ENCODE results near the gene APOL5.

GRCh38 chr22:35685731-35686130 lies 31.9 kb upstream of the APOL5 start:
- TF ChIP-seq CTCF (IDR thresholded peaks at IDR 0.05; ENCODE audit: low read depth, low read length) = no peak
- TF ChIP-seq MAX (IDR thresholded peaks at IDR 0.05; ENCODE audit: low read depth, low read length) = no peak
- TF ChIP-seq POLR2A (IDR thresholded peaks at IDR 0.05; ENCODE audit: extremely low read depth, insufficient read length) = no peak
- no peak for TF ChIP-seq MYC (IDR thresholded peaks at IDR 0.05; ENCODE audit: low read depth, low read length)

Measured in NB4 (cell line).